ENCODE data around the gene OXCT1.

The OXCT1 gene

DNA sequence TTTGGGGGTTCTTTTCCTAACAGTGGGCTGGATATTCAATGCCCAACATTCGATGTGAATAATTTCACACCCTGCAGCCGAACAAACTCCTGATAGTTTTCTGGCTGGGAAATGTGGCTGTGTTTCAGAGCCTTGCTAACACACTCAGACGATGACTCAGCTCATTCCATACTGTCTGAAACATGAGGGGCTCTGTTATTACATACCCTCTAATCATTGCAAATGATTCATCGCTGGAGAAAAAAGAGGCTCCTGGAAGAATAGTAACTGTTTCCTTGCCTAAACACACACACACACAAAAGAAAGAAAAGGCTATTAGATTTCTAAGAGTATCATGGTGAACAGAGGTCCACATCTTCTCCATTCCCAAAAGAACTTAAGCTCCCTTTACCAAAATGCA, 75.8 kb downstream of the OXCT1 start:
- Mint-ChIP-seq H3K36me3 (peaks cover 38% of the 10 kb centered on the region), H3K4me3 (no peak overlapping the region)

DNA sequence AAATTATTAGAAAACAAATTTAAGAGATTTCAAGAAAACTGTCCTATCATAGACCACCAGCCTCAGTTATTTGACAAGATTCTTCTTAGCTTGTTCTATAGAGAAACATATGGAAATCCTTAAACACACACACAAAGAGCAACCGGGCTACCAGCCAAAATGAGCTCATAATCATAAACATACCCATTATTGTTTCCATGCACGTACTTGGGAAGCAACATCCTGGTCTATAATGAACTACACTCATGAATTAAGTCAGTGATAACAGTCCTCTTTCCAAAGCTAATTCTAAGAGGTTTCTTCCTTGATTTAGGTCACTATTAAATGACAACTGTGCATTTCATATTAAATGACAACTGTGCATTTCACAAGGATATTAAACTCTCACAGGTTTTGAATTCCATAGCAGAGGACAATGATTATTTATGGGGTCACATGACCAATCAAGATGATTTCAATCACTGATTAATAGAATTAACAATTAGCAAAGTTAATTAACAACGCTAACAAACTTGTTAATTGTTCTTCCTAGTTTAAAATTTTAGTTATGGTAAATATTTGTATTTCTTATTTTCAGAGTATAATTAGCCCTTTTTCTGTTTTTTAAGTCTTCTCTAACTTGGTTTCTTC, 77.0 kb downstream of the OXCT1 start:
- no peak overlapping the region for H3K4me3 Mint-ChIP-seq
- no peaks in the 10 kb centered on the region for H3K9me3 Mint-ChIP-seq
- H3K4me1 Mint-ChIP-seq = no peaks in the 10 kb centered on the region
- H3K27ac Mint-ChIP-seq = no peak overlapping the region
- DNase-seq (ENCODE audit: low spot score in 2 of 2) (no peak), ATAC-seq (ENCODE audit: low read depth) (no peak)
- peaks cover 39% of the 10 kb centered on the region for H3K36me3 Mint-ChIP-seq
- no peaks in the 10 kb centered on the region for H3K27me3 Mint-ChIP-seq

More for the DNA sequence above, 75.8 kb downstream of the OXCT1 start:
- H3K27me3 Mint-ChIP-seq = no peaks in the 10 kb centered on the region
- no peak for ATAC-seq (ENCODE audit: low read depth)
- no peak overlapping the region for H3K27ac Mint-ChIP-seq
- no peaks in the 10 kb centered on the region for H3K4me1 Mint-ChIP-seq
- no peaks in the 10 kb centered on the region for H3K9me3 Mint-ChIP-seq
- no peak for DNase-seq (ENCODE audit: low spot score in 2 of 2)

DNA sequence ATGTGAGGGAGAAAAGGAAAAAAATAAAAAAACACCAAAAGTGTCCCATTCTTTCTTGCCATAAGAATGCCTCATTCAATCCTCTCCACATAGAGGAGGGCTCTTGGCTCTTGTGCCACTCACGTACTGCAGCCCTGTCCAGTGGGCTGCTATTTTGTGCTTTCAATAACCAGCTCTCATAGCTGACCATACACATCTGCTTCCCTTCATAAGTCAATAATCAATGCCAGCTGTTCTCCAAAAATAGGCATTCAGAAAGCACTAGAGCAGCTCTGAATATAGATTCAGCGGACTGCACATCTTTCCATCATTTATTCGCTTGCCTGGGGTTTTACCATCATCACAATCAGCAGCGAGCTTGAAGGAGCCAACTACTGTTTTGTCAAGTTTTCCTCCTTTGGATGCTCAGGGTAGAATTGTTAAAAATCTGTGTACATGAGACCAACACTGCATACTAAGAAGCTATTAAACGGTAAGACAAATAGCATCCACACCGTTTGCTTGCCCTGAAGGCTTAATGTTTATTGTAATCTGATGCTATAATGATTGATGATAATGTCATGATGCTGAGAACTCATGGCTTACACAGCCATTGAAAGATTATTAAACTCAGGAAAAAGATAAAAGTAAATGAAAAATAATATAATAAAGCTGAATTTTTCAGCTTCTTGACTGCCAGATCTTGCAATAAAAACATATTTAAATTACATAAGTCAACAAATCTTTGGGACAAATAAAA, 80.0 kb downstream of the OXCT1 start:
- Mint-ChIP-seq H3K4me3 (no peak overlapping the region), H3K27ac (no peak overlapping the region), H3K9me3 (no peaks in the 10 kb centered on the region), H3K4me1 (no peaks in the 10 kb centered on the region), H3K27me3 (no peaks in the 10 kb centered on the region), H3K36me3 (peaks cover 37% of the 10 kb centered on the region)
- no peak for ATAC-seq (ENCODE audit: low read depth)
- DNase-seq (ENCODE audit: low spot score in 2 of 2) = no peak

DNA sequence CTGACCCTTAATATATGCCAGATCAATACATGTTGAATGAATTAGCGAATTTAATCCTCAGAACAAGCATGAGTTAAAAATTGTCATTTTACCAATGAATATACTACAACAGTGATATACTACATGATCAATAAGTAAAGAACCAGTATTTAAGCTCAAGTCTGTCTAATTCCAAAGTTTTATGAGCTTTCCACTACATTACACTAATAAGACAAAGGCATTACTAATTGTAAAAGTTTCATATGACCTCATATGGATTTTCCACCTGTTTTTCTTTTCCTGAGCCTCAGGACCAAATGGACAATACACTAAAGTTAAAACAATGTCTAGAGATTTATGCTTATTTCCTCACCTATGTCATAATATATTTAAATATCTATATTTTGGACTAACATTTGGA, 80.8 kb downstream of the OXCT1 start:
- Mint-ChIP-seq H3K27ac (no peak overlapping the region), H3K4me1 (no peaks in the 10 kb centered on the region), H3K9me3 (no peaks in the 10 kb centered on the region), H3K36me3 (peaks cover 31% of the 10 kb centered on the region), H3K4me3 (no peak overlapping the region), H3K27me3 (no peaks in the 10 kb centered on the region)
- ATAC-seq (ENCODE audit: low read depth) = no peak
- no peak for DNase-seq (ENCODE audit: low spot score in 2 of 2)

DNA sequence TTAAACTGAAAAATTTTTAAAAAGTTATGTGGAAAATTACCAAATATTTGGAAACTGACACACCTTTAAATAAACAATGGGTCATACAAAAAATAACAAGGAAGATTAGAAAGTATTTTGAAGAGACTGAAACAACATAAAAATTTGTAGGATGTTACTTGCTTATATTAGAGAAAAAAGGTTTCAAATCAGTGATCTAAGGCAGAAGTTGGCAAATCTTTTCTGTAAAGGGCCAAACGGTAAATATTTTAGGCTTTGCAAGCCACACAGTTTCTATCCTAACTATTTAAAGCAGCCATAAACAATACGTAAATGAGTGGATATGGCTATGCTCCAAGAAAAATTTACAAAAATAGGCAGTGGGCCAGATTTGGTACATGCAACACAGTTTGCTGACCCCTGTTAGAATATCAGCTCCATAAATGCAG, 81.3 kb downstream of the OXCT1 start:
- Mint-ChIP-seq H3K36me3 (peaks cover 32% of the 10 kb centered on the region), H3K27me3 (no peaks in the 10 kb centered on the region), H3K4me1 (no peaks in the 10 kb centered on the region), H3K4me3 (no peak overlapping the region), H3K27ac (no peak overlapping the region), H3K9me3 (no peaks in the 10 kb centered on the region)
- DNase-seq (ENCODE audit: low spot score in 2 of 2) (no peak), ATAC-seq (ENCODE audit: low read depth) (no peak)

DNA sequence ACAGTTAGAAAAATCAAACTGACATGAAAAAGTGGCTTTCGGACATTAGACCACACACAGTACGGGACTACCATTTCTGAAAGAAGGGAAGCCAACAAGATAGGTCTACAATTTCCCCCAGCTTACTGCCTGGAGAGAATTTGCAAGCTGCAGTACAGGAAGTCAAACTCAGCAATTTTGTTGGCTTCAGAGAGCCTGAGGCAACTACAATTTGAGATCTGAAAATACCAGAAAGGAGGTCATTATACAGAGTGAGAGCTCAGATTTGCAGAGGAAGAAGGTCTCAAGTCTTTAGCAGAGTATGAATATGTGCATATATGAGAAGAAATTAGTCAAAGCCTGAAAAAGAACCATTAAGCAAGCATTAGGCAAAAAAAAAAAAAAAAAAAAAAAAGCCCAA, 83.0 kb downstream of the OXCT1 start:
- Mint-ChIP-seq H3K27ac (no peak overlapping the region), H3K27me3 (no peaks in the 10 kb centered on the region), H3K4me1 (no peaks in the 10 kb centered on the region), H3K9me3 (no peaks in the 10 kb centered on the region), H3K4me3 (no peak overlapping the region), H3K36me3 (peaks cover 33% of the 10 kb centered on the region)
- DNase-seq (ENCODE audit: low spot score in 2 of 2) (no peak), ATAC-seq (ENCODE audit: low read depth) (no peak)

DNA sequence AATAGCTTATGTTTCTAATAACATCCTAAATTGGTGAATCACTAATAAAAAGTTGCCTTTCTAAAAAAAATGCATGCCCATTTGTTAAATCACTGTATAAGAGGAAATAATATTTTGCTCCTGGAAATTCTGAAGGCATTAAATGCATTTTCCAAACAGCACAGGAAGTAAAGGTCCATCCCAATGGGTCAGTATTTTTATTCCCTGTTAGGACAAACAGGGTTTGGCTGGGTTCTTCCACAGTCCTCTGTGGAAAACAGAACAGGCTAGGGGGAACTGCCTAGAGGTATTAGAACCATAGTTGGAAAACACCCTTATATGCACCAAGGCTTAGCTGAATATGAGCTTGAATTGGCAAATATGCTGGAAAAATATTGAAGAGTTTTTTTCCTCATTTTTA, 85.2 kb downstream of the OXCT1 start:
- Mint-ChIP-seq H3K4me1 (no peaks in the 10 kb centered on the region), H3K36me3 (peaks cover 30% of the 10 kb centered on the region), H3K27ac (no peak overlapping the region), H3K27me3 (no peaks in the 10 kb centered on the region), H3K4me3 (no peak overlapping the region), H3K9me3 (no peaks in the 10 kb centered on the region)
- ATAC-seq (ENCODE audit: low read depth) = no peak
- no peak for DNase-seq (ENCODE audit: low spot score in 2 of 2)

DNA sequence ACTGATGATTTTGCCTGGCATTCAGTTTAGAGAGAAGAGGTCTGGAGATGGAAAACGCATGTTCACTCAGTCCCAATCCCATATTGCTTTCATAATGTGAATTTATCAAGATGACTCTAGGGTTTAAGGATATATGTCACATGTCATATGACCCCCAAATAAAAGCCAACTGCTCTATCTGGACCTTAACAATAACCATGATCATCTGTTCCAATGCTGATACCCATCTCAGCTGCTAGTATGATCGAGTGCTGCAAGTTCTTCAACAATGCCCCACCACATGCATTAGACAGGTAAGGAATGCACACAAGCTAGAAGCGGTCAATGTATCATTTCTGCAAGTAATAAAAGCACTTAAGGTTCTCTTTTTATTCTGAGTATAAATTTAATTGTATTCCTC, 91.8 kb downstream of the OXCT1 start:
- Mint-ChIP-seq H3K36me3 (peaks cover 20% of the 10 kb centered on the region), H3K4me3 (no peak overlapping the region), H3K27me3 (no peaks in the 10 kb centered on the region), H3K4me1 (no peaks in the 10 kb centered on the region), H3K9me3 (no peaks in the 10 kb centered on the region), H3K27ac (no peak overlapping the region)
- ATAC-seq (ENCODE audit: low read depth) (no peak), DNase-seq (ENCODE audit: low spot score in 2 of 2) (no peak)

DNA sequence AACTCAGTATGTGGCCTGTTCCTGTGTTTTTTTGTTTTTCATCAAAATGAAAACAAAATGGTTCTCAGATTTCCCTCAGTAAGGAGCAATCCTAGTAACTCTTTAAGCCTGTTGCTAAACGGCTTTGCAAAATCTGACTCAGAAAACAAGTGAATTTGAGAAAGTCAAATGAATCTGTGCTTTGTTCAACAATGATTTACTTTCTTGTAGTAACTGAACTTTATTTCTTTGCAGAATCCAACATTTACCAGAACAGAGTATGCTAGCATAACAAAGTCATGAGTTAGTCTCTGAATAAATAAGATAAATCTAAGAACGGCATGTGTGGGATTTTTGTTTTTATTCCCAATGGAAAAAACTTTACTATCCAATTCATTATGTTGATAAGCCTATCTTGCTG, 93.8 kb downstream of the OXCT1 start:
- Mint-ChIP-seq H3K4me1 (no peaks in the 10 kb centered on the region), H3K36me3 (peaks cover 19% of the 10 kb centered on the region), H3K27ac (no peak overlapping the region), H3K27me3 (no peaks in the 10 kb centered on the region), H3K9me3 (no peaks in the 10 kb centered on the region), H3K4me3 (no peak overlapping the region)
- DNase-seq (ENCODE audit: low spot score in 2 of 2) (no peak), ATAC-seq (ENCODE audit: low read depth) (no peak)

DNA sequence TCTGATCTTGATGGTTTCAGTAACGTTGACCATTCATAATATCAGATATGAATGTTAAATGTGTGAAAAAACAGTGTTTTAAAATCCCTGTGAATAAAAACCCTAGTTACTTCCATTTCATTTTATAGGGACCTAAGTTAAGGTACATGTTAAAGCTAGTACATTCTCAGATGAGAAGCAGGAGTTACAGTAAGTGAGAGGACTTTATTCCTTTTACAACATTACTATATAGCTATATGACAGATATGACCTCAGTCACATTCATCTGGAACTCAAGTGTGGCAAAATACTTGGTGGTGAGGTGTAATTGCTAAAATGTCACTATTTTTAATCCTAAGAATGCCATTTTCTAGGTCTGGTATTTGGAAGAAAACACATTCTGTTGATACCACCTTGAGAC, 96.4 kb downstream of the OXCT1 start:
- DNase-seq (ENCODE audit: low spot score in 2 of 2) (no peak), ATAC-seq (ENCODE audit: low read depth) (no peak)
- Mint-ChIP-seq H3K9me3 (no peaks in the 10 kb centered on the region), H3K4me3 (no peak overlapping the region), H3K4me1 (no peaks in the 10 kb centered on the region), H3K36me3 (peaks cover 20% of the 10 kb centered on the region), H3K27me3 (no peaks in the 10 kb centered on the region), H3K27ac (no peak overlapping the region)

DNA sequence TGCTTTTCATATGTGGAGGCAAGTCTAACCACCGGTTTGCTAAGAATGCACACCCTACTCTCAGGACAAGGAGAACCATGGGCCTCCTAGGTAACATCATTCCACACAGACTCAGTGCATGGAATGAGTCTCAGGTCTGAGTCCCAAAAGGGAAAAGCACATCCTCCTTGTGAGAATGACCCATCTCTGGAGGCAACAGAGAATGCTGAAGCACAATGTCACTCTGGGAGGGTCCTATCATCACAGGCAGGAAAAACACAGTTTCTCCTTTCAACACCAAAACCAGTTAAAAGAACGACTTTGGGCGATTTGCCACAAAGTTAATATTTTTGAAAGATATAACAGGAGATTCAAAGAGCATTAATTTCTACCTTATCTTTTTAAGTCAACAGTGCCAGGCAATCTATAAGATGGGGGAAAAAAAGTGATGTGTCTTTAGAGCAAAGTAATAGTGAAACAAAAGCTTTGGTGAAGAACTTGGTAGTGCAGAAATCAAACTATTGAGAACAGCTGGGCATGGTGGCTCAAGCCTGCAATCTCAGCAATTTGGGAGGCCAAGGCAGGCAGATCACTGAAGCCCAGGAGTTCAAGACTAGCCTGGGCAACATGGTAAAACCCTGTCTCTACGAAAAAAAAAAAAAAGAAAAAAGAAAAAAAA, 97.3 kb downstream of the OXCT1 start:
- no peak for DNase-seq (ENCODE audit: low spot score in 2 of 2)
- Mint-ChIP-seq H3K27me3 (no peaks in the 10 kb centered on the region), H3K4me3 (no peak overlapping the region), H3K27ac (no peak overlapping the region), H3K4me1 (no peaks in the 10 kb centered on the region), H3K9me3 (no peaks in the 10 kb centered on the region), H3K36me3 (peaks cover 21% of the 10 kb centered on the region)
- no peak for ATAC-seq (ENCODE audit: low read depth)

DNA sequence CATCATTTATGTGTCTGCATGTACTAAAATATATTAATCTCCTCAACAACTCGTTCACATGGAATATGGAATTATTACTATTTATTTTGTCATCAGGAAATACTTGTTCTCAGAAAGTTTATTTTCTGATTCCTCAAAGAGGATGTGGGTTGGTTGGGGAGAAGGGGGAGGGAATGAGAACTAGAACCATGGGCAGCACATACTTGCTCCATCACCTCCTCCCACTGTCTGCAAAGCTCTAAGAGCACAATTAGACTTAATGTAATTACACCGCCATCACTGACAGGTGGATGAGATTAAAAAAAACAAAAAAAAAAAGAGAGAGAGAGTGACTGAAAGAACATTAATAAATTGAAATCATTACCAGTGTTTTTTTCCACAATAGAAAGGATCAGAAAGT, 98.2 kb downstream of the OXCT1 start:
- no peak overlapping the region for H3K27ac Mint-ChIP-seq
- DNase-seq (ENCODE audit: low spot score in 2 of 2) = no peak
- peaks cover 2% of the 10 kb centered on the region for H3K4me1 Mint-ChIP-seq
- ATAC-seq (ENCODE audit: low read depth) = no peak
- H3K36me3 Mint-ChIP-seq = peaks cover 25% of the 10 kb centered on the region
- H3K27me3 Mint-ChIP-seq = no peaks in the 10 kb centered on the region
- H3K9me3 Mint-ChIP-seq = no peaks in the 10 kb centered on the region
- H3K4me3 Mint-ChIP-seq = no peak overlapping the region

DNA sequence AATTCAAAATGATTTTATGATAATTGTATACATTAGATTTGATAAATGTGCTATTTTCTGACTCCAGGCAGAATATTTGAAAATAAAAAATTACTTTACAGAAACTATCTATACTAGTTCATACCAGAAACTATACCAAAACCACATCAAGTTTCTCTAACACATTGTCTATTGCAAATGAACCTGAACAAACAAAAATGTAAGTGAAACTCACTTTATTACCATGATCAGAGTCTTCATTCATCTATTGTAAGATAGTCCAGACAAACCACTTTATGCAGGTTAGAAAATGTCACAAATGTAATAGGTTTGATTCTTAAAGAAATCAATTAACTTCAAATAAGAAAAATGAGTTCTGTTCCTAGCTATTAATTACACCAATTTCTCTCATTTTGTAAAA, 99.4 kb downstream of the OXCT1 start:
- Mint-ChIP-seq H3K4me3 (no peak overlapping the region), H3K4me1 (peaks cover 2% of the 10 kb centered on the region), H3K27ac (no peak overlapping the region), H3K27me3 (no peaks in the 10 kb centered on the region), H3K36me3 (peaks cover 29% of the 10 kb centered on the region), H3K9me3 (no peaks in the 10 kb centered on the region)
- ATAC-seq (ENCODE audit: low read depth) = no peak
- DNase-seq (ENCODE audit: low spot score in 2 of 2) = no peak

DNA sequence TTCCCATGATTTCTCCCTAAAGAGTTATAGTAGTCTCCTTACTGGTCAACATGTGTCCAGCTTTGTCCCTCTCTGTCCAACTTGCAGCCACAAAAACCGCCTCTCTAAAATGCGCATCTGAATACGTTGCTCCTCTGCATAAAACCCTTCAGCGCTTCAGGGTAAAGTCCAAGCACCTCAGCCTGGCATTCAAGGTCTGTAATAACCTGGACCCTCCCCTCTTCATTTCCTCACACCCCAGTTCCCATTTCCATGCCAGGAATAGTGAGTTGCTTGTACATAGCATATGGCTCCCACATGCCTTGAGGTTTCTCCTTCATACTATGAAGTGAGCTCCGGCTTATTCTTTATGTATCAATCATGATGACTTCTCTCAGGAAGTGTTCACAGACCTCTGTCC, 101.5 kb downstream of the OXCT1 start:
- Mint-ChIP-seq H3K27me3 (no peaks in the 10 kb centered on the region), H3K4me3 (no peak overlapping the region), H3K4me1 (peaks cover 7% of the 10 kb centered on the region), H3K9me3 (no peaks in the 10 kb centered on the region), H3K27ac (no peak overlapping the region), H3K36me3 (peaks cover 29% of the 10 kb centered on the region)
- DNase-seq (ENCODE audit: low spot score in 2 of 2) = no peak
- ATAC-seq (ENCODE audit: low read depth) = no peak
